Activated T-cell treated with anti-CD3 and anti-CD28 coated beads for 24 hours (primary cell): Measurements from ENCODE around the gene GMPS.
"Not testable (repeated sequence)": the region's sequence is repeated elsewhere in the genome, so short reads cannot be mapped to it uniquely, and the experiment has no call there.

ENCODE experiments used
- DNase-seq: peaks from one replicate; pipeline ENCODE4 v3.0.0-alpha.2; 2020; ENCODE audit warnings: low read depth

The GMPS gene

GRCh38 chr3:155872904-155873646, 2.6 kb downstream of the GMPS start:
- no peak for DNase-seq

- DNase-seq, result no peak
Observed at GRCh38 chr3:155876037-155876436, 5.6 kb downstream of the GMPS start.

GRCh38 chr3:155876503-155876902, 6.1 kb downstream of the GMPS start:
- no peak for DNase-seq

- DNase-seq, result no peak
Observed at GRCh38 chr3:155880286-155880685, 9.8 kb downstream of the GMPS start.

- no peak for DNase-seq
Observed at GRCh38 chr3:155884292-155884691, 13.8 kb downstream of the GMPS start.

- DNase-seq, result no peak
Observed at GRCh38 chr3:155885292-155885691, 14.8 kb downstream of the GMPS start.

GRCh38 chr3:155886348-155886747, 15.9 kb downstream of the GMPS start:
- not testable (repeated sequence) for DNase-seq

GRCh38 chr3:155886915-155887314, 16.5 kb downstream of the GMPS start:
- no peak for DNase-seq

- DNase-seq, result no peak
Observed at GRCh38 chr3:155889212-155889611, 18.8 kb downstream of the GMPS start.

GRCh38 chr3:155889952-155890351, 19.5 kb downstream of the GMPS start:
- no peak for DNase-seq

GRCh38 chr3:155890671-155891190, 20.3 kb downstream of the GMPS start:
- no peak for DNase-seq

- no peak for DNase-seq
Observed at GRCh38 chr3:155891321-155891720, 20.9 kb downstream of the GMPS start.

GRCh38 chr3:155895379-155895900, 25.0 kb downstream of the GMPS start:
- DNase-seq, result no peak

GRCh38 chr3:155906900-155907299, 36.5 kb downstream of the GMPS start:
- DNase-seq, result no peak

GRCh38 chr3:155908086-155908485, 37.6 kb downstream of the GMPS start:
- DNase-seq, result no peak

GRCh38 chr3:155908605-155909004, 38.2 kb downstream of the GMPS start:
- DNase-seq, result no peak

- no peak for DNase-seq
Observed at GRCh38 chr3:155912090-155912489, 41.6 kb downstream of the GMPS start.

GRCh38 chr3:155912579-155913190, 42.2 kb downstream of the GMPS start:
- DNase-seq, result no peak

- no peak for DNase-seq
Observed at GRCh38 chr3:155917781-155918180, 47.3 kb downstream of the GMPS start.

- DNase-seq, result no peak
Observed at GRCh38 chr3:155919728-155920127, 49.3 kb downstream of the GMPS start.

- no peak for DNase-seq
Observed at GRCh38 chr3:155921486-155921885, 51.0 kb downstream of the GMPS start.

- DNase-seq, result no peak
Observed at GRCh38 chr3:155934230-155934629, 63.8 kb downstream of the GMPS start.

- DNase-seq, result no peak
Observed at GRCh38 chr3:155938409-155938808, 68.0 kb downstream of the GMPS start.
